ENCODE results near the gene NINJ2. TPM values are rescaled to one million over a fixed set of nuclear protein-coding genes. Genes with fewer than 3 reads are reported as not detected.

Gene NINJ2
- total RNA-seq, 1 experiment from 2014 or later = not detected

GRCh38 chr12:565161-565560 lies 98.1 kb downstream of the NINJ2 start:
- Mint-ChIP-seq H3K4me3 (ENCODE audit: low read depth, unreplicated experiment) (no peak overlapping the region), H3K4me1 (ENCODE audit: low read depth, unreplicated experiment) (no peaks in the 10 kb centered on the region), H3K27me3 (ENCODE audit: unreplicated experiment) (peaks cover 27% of the 10 kb centered on the region), H3K27ac (ENCODE audit: unreplicated experiment) (no peak overlapping the region), H3K9me3 (ENCODE audit: low read depth, unreplicated experiment) (no peaks in the 10 kb centered on the region), H3K36me3 (ENCODE audit: insufficient read depth, unreplicated experiment) (peaks cover 6% of the 10 kb centered on the region)
- TF ChIP-seq CTCF (IDR thresholded peaks at IDR 0.05; ENCODE audit: unreplicated experiment) = no peak
- no TSS peak for BruUV-seq (replicated peaks)
- no peak for DNase-seq
- intact Hi-C loops (cut with micrococcal nuclease; ENCODE audit: unreplicated experiment) = no loop called here
- CTCF ChIA-PET = no interaction called here

GRCh38 chr12:563787-564298 lies 99.4 kb downstream of the NINJ2 start:
- Mint-ChIP-seq H3K4me3 (ENCODE audit: low read depth, unreplicated experiment) (no peak overlapping the region), H3K9me3 (ENCODE audit: low read depth, unreplicated experiment) (no peaks in the 10 kb centered on the region), H3K27me3 (ENCODE audit: unreplicated experiment) (peaks cover 40% of the 10 kb centered on the region), H3K4me1 (ENCODE audit: low read depth, unreplicated experiment) (no peaks in the 10 kb centered on the region), H3K36me3 (ENCODE audit: insufficient read depth, unreplicated experiment) (peaks cover 5% of the 10 kb centered on the region), H3K27ac (ENCODE audit: unreplicated experiment) (no peak overlapping the region)
- DNase-seq = no peak
- CTCF ChIA-PET = no interaction called here
- no peak for TF ChIP-seq CTCF (IDR thresholded peaks at IDR 0.05; ENCODE audit: unreplicated experiment)
- intact Hi-C loops (cut with micrococcal nuclease; ENCODE audit: unreplicated experiment) = no loop called here
- no TSS peak for BruUV-seq (replicated peaks)

- H3K4me1 Mint-ChIP-seq (ENCODE audit: low read depth, unreplicated experiment) = no peaks in the 10 kb centered on the region
- no peaks in the 10 kb centered on the region for H3K9me3 Mint-ChIP-seq (ENCODE audit: low read depth, unreplicated experiment)
- H3K36me3 Mint-ChIP-seq (ENCODE audit: insufficient read depth, unreplicated experiment) = peaks cover 5% of the 10 kb centered on the region
- peaks cover 45% of the 10 kb centered on the region for H3K27me3 Mint-ChIP-seq (ENCODE audit: unreplicated experiment)
- CTCF ChIA-PET = no interaction called here
- intact Hi-C loops (cut with micrococcal nuclease; ENCODE audit: unreplicated experiment) = no loop called here
- no TSS peak for BruUV-seq (replicated peaks)
- DNase-seq = no peak
- no peak overlapping the region for H3K27ac Mint-ChIP-seq (ENCODE audit: unreplicated experiment)
- TF ChIP-seq CTCF (IDR thresholded peaks at IDR 0.05; ENCODE audit: unreplicated experiment) = no peak
- H3K4me3 Mint-ChIP-seq (ENCODE audit: low read depth, unreplicated experiment) = no peak overlapping the region
These were observed 99.9 kb downstream of the NINJ2 start for GRCh38 chr12:563250-563781.

GRCh38 chr12:562634-563033 lies 100.6 kb downstream of the NINJ2 start:
- H3K36me3 Mint-ChIP-seq (ENCODE audit: insufficient read depth, unreplicated experiment) = peaks cover 5% of the 10 kb centered on the region
- no peak for TF ChIP-seq CTCF (IDR thresholded peaks at IDR 0.05; ENCODE audit: unreplicated experiment)
- peaks cover 43% of the 10 kb centered on the region for H3K27me3 Mint-ChIP-seq (ENCODE audit: unreplicated experiment)
- no TSS peak for BruUV-seq (replicated peaks)
- intact Hi-C loops (cut with micrococcal nuclease; ENCODE audit: unreplicated experiment) = no loop called here
- H3K9me3 Mint-ChIP-seq (ENCODE audit: low read depth, unreplicated experiment) = no peaks in the 10 kb centered on the region
- CTCF ChIA-PET = no interaction called here
- H3K27ac Mint-ChIP-seq (ENCODE audit: unreplicated experiment) = no peak overlapping the region
- DNase-seq = no peak
- no peaks in the 10 kb centered on the region for H3K4me1 Mint-ChIP-seq (ENCODE audit: low read depth, unreplicated experiment)
- H3K4me3 Mint-ChIP-seq (ENCODE audit: low read depth, unreplicated experiment) = no peak overlapping the region
